Ammon's horn (tissue), 1 donor: ENCODE measurements around the gene OPA3.
A peak's percentile ranks its signal among the peaks of the same experiment; 100 is the strongest.

Source experiments
- DNase-seq: peaks from one replicate; pipeline ENCODE4 v3.0.0-alpha.2; 2016; ENCODE audit warnings: low spot score

Gene OPA3

GRCh38 chr19:45503909-45504308 lies 80.7 kb downstream of the OPA3 start:
- no peak for DNase-seq

- DNase-seq: no peak
Observed at GRCh38 chr19:45502111-45502510, 82.5 kb downstream of the OPA3 start.

GRCh38 chr19:45501730-45502014 lies 82.9 kb downstream of the OPA3 start:
- no peak for DNase-seq

GRCh38 chr19:45500918-45501729 lies 83.5 kb downstream of the OPA3 start:
- DNase-seq: no peak

- no peak for DNase-seq
Observed at GRCh38 chr19:45499196-45500180, 85.1 kb downstream of the OPA3 start.

- DNase-seq: no peak
Observed at GRCh38 chr19:45498411-45499195, 86.0 kb downstream of the OPA3 start, which contains the start of gene PPM1N. PPM1N (plus strand) TSS chr19:45498443; CDS start chr19:45498473, 30 bp downstream.

- no peak for DNase-seq
Observed at GRCh38 chr19:45497791-45498190, 86.8 kb downstream of the OPA3 start.

GRCh38 chr19:45496349-45496953 lies 88.2 kb downstream of the OPA3 start:
- DNase-seq: no peak

GRCh38 chr19:45495178-45495577 lies 89.4 kb downstream of the OPA3 start:
- DNase-seq: no peak

- DNase-seq: no peak
Observed at GRCh38 chr19:45494261-45494916, 90.2 kb downstream of the OPA3 start.

GRCh38 chr19:45492627-45493470 lies 91.8 kb downstream of the OPA3 start:
- DNase-seq: peak; percentile 49

GRCh38 chr19:45492137-45492626 lies 92.4 kb downstream of the OPA3 start:
- DNase-seq: no peak

GRCh38 chr19:45489216-45489855 lies 95.3 kb downstream of the OPA3 start:
- no peak for DNase-seq

GRCh38 chr19:45488708-45489107 lies 95.9 kb downstream of the OPA3 start:
- DNase-seq: no peak

GRCh38 chr19:45485305-45486077 lies 99.1 kb downstream of the OPA3 start:
- peak; percentile 97 for DNase-seq

- DNase-seq: no peak
Observed at GRCh38 chr19:45484273-45484945, 100.2 kb downstream of the OPA3 start.

- no peak for DNase-seq
Observed at GRCh38 chr19:45483033-45483432, 101.6 kb downstream of the OPA3 start.
